Large intestine (tissue), 3 donors: ENCODE results near the gene PAN3. TPM values are rescaled to one million over a fixed set of nuclear protein-coding genes. Genes with fewer than 3 reads are reported as not detected.

Experiments used
- DNase-seq, 2 donors: peaks; one replicate each; pipeline versions ENCODE4 v3.0.0 to v3.0.0-alpha.2; 2013
- H3K27ac ChIP-seq: one replicate; pipeline ENCODE4 v1.5.1; 2013; ENCODE audit warnings: low read length
- H3K27me3 ChIP-seq: 2 replicates; pipeline ENCODE4 v1.6.1; 2013; ENCODE audit warnings: low read length; ENCODE audit not compliant: control insufficient read depth, insufficient read depth
- H3K36me3 ChIP-seq: 2 replicates; pipeline ENCODE4 v1.6.1; 2013; ENCODE audit warnings: low read length; ENCODE audit not compliant: control insufficient read depth, insufficient read depth
- H3K4me1 ChIP-seq: one replicate; pipeline ENCODE4 v1.6.1; 2013; ENCODE audit warnings: low read length; ENCODE audit not compliant: control insufficient read depth, insufficient read depth
- H3K4me3 ChIP-seq: one replicate; pipeline ENCODE4 v1.5.1; 2013; ENCODE audit warnings: low read length
- H3K9me3 ChIP-seq: one replicate; pipeline ENCODE4 v1.6.1; 2013; ENCODE audit warnings: mild to moderate bottlenecking, low read depth, low read length, moderate library complexity; ENCODE audit not compliant: control insufficient read depth
- WGBS: methylation state at CpG from one replicate; pipeline ENCODE4 v1.1.5; 2013; ENCODE audit warnings: low lambda C conversion rate; ENCODE audit not compliant: insufficient coverage; 5-methylcytosine and 5-hydroxymethylcytosine counted together
- polyA plus RNA-seq: library from polyadenylated mRNA; unstranded; fragments of 120-200 nt; gene quantifications from one replicate; pipeline ENCODE4 v1.2.1, GENCODE V29; 2013

PAN3 gene
- polyA plus RNA-seq, 1 donor: 37.1 TPM

DNA sequence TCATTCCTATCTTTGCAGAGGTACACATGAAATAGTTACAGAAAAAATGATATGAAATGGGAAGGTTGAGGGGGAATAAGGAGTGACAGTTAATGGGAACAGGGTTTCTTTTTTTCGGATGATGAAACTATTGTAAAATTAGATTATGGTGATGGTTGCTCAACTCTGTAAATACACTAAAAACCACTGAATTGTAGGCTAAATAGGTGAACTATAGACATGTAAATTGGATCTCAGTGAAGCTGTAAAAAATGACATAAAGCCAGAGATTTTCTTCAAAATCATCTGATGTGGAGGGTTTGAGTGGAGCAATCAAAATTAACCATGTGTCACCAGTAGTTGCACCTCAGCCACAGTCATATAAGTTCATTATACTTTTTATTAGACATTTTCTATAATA, 31.4 kb upstream of the PAN3 start:
- Histone ChIP-seq H3K27me3 (peaks cover 21% of the 10 kb centered on the region), H3K27ac (no peak overlapping the region), H3K9me3 (no peaks in the 10 kb centered on the region), H3K4me1 (no peaks in the 10 kb centered on the region), H3K36me3 (no peaks in the 10 kb centered on the region), H3K4me3 (no peak overlapping the region)
- DNase-seq: no peak
- WGBS: 75% methylated on average over 1 of the region's 1 CpG

DNA sequence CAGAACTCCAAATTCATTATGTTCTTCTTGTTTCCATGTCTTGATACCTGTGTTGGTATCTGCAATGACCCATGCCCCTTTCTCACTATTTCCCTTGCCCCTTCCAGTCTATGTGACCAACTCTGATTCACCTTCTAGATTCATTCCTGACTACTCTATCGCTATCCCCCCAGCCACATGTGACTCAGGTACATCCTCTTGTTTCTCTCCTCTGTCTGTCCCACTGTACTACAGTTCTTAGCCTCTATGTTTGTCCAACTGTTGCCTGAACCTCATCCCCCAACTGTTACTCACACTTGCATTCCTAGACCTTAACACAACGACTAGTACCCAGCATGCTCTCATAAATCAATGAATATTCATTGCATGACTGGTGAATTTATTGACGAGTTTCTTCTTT, 27.9 kb upstream of the PAN3 start:
- Histone ChIP-seq H3K27me3 (peaks cover 10% of the 10 kb centered on the region), H3K9me3 (no peaks in the 10 kb centered on the region), H3K27ac (no peak overlapping the region), H3K4me1 (no peaks in the 10 kb centered on the region), H3K36me3 (no peaks in the 10 kb centered on the region), H3K4me3 (no peak overlapping the region)
- WGBS: 100% methylated on average over 2 of the region's 3 CpGs
- DNase-seq: no peak

- no peaks in the 10 kb centered on the region for H3K4me1 ChIP-seq
- H3K4me3 ChIP-seq: no peak overlapping the region
- no CpG with 5 or more reads among the region's 1 CpG for WGBS
- no peaks in the 10 kb centered on the region for H3K9me3 ChIP-seq
- no peak for DNase-seq
- H3K27me3 ChIP-seq: no peaks in the 10 kb centered on the region
- H3K27ac ChIP-seq: no peak overlapping the region
- no peaks in the 10 kb centered on the region for H3K36me3 ChIP-seq
These were observed 21.6 kb upstream of the PAN3 start for GRCh38 chr13:28116736-28117135.

DNA sequence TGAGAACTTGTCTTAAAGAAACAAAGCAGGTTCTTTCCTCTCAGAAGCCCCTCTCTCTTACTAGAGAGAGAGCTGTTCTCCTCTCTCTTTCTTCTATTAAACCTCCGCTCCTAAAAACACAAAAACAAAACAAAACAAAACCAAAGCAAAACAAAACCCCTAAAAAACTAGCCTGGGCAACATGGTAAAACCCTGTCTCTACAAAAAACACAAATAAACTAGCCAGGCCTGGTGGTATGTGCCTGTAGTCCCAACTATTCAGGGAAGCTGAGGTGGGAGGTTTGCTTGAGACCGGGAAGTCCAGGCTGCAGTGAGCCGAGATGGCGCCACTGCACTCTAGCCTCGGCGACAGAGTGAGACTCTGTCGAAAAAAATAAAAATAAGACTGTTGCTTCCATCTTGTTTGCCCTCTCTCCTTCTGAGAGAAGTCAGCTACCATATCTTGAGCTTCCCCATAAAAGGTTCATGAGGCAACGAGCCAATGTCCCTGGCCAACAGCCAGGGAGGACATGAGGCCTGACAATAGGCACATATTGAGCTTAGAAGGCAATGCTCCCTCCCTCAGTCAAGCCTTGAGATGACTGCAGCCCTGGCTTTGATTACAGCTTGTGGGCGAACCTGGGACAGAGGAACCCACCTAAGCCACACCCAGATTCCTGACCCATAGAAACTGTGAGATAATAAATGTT, 20.5 kb upstream of the PAN3 start:
- no peaks in the 10 kb centered on the region for H3K36me3 ChIP-seq
- H3K27ac ChIP-seq: no peak overlapping the region
- no peak for DNase-seq
- H3K9me3 ChIP-seq: no peaks in the 10 kb centered on the region
- no CpG with 5 or more reads among the region's 9 CpGs for WGBS
- H3K27me3 ChIP-seq: no peaks in the 10 kb centered on the region
- H3K4me3 ChIP-seq: no peak overlapping the region
- H3K4me1 ChIP-seq: no peaks in the 10 kb centered on the region

- Histone ChIP-seq H3K27ac (no peak overlapping the region), H3K36me3 (no peaks in the 10 kb centered on the region), H3K4me1 (no peaks in the 10 kb centered on the region), H3K4me3 (no peak overlapping the region), H3K27me3 (no peaks in the 10 kb centered on the region), H3K9me3 (no peaks in the 10 kb centered on the region)
- DNase-seq: no peak
These were observed 18.0 kb upstream of the PAN3 start for GRCh38 chr13:28120317-28120716.

DNA sequence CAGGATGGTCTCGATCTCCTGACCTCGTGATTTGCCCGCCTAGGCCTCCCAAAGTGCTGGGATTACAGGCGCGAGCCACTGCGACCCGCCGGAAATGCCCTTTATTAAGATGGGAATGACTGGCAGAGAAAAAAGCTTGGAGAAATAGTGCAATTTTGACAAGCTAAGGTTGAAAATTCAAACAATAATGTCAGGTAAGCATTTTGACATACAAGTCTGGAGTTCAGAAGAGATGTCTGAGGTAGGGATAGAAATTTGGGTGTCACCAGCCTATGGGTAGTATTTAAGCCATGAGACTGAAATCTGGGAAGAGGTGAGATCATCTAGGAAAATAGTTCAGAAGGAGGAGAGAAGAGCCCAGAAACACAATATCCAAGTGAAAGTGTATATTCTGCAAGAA, 17.1 kb upstream of the PAN3 start:
- DNase-seq: no peak
- no peaks in the 10 kb centered on the region for H3K27me3 ChIP-seq
- no peak overlapping the region for H3K27ac ChIP-seq
- 95% methylated on average over 4 of the region's 8 CpGs for WGBS
- no peaks in the 10 kb centered on the region for H3K4me1 ChIP-seq
- H3K9me3 ChIP-seq: no peaks in the 10 kb centered on the region
- H3K4me3 ChIP-seq: no peak overlapping the region
- H3K36me3 ChIP-seq: no peaks in the 10 kb centered on the region

- Histone ChIP-seq H3K27ac (no peak overlapping the region), H3K9me3 (no peaks in the 10 kb centered on the region), H3K4me1 (no peaks in the 10 kb centered on the region), H3K27me3 (peaks cover 3% of the 10 kb centered on the region), H3K4me3 (no peak overlapping the region), H3K36me3 (no peaks in the 10 kb centered on the region)
- no peak for DNase-seq
These were observed 10.3 kb upstream of the PAN3 start for GRCh38 chr13:28128030-28128429.

- H3K9me3 ChIP-seq: no peaks in the 10 kb centered on the region
- H3K27ac ChIP-seq: no peak overlapping the region
- no peak for DNase-seq
- H3K27me3 ChIP-seq: peaks cover 3% of the 10 kb centered on the region
- H3K36me3 ChIP-seq: no peaks in the 10 kb centered on the region
- H3K4me3 ChIP-seq: no peak overlapping the region
- no peaks in the 10 kb centered on the region for H3K4me1 ChIP-seq
These were observed 9.4 kb upstream of the PAN3 start for GRCh38 chr13:28128926-28129325.

DNA sequence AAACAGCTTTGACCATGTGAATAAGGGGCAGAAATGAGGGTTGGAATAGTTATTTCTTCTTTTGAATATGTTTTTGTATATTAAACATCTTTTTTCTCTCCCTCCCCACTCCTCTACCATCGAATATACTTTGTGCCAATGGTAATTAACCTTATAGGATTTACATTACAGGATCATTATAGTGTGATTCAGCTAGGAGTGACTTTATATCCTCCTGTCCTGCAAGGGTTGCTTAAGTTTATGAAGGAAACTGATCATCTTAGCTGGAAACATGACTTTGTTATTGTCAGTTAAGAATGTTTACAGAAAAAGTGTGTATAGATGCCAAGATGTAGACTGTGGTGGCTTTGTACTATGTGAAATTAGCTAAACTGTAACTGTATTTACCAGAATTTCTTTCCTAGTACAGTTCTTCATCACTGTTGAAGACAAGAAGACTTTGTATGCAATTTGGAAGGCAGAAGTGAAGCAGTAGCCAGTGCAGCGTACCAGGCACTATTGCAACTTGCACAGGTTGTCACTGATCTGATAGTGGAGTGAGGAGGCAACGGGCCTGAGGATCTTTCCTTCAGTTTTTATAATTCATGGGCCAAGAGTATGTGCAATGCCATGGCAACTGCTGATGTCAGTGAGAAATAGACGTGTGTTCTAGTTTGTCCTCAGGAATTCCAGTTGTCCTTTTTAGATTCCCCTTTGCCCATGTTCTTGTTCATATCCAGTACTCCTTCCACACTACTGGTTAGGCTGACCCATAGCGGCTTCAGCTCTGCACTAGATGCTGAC, 8.2 kb upstream of the PAN3 start:
- peaks cover 3% of the 10 kb centered on the region for H3K27me3 ChIP-seq
- no peak for DNase-seq
- H3K4me1 ChIP-seq: no peaks in the 10 kb centered on the region
- no peak overlapping the region for H3K4me3 ChIP-seq
- H3K9me3 ChIP-seq: no peaks in the 10 kb centered on the region
- H3K27ac ChIP-seq: no peak overlapping the region
- WGBS: 73% methylated on average over 3 of the region's 5 CpGs
- H3K36me3 ChIP-seq: no peaks in the 10 kb centered on the region

DNA sequence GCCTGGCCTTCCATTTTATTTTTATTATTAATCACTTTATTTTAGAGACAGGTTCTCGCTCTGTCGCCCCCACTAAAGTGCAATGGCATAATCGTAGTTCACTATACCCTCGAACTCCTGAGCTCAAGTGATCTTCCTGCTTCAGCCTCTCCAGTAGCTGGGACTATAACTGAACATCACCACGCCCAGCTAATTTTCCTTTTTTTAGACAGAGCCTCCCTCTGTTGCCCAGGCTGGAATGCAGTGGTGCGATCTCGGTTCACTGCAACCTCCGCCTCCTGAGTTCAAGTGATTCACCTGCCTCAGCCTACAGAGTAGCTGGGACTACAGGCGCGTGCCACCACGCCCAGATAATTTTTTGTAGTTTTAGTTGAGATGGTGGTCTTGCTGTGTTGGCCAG, 6.7 kb upstream of the PAN3 start:
- WGBS: no CpG with 5 or more reads among the region's 11 CpGs
- Histone ChIP-seq H3K4me3 (no peak overlapping the region), H3K9me3 (no peaks in the 10 kb centered on the region), H3K27me3 (peaks cover 3% of the 10 kb centered on the region), H3K4me1 (no peaks in the 10 kb centered on the region), H3K27ac (no peak overlapping the region), H3K36me3 (no peaks in the 10 kb centered on the region)
- no peak for DNase-seq

DNA sequence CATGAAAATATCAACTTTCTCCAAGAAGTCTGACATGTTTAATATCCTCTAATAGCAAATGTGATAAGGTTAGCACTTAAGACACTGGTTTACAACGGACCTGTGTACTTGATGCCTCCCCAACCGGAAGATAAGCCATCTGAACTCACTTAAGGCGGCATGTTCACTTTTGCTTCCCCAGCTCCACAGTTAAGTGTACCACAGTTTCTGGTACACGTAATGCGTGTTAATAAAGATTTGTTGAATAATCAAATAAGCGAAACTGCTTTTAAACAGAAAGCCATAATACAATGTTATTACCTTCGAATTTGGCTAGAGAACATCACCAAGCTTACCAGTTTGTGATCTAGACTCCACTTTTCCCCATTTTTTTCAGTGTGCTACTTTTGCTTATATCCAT, 1.4 kb upstream of the PAN3 start:
- WGBS: 41% methylated on average over 4 of the region's 7 CpGs
- Histone ChIP-seq H3K27me3 (no peaks in the 10 kb centered on the region), H3K36me3 (no peaks in the 10 kb centered on the region), H3K4me3 (peak overlapping the region; percentile 71), H3K9me3 (no peaks in the 10 kb centered on the region), H3K27ac (peak overlapping the region; percentile 99), H3K4me1 (peaks cover 3% of the 10 kb centered on the region)
- DNase-seq: peak in 1 of 2 donors; percentile 57
